ENCODE data around the gene PTPRD. TPM values are rescaled to one million over a fixed set of nuclear protein-coding genes. Genes with fewer than 3 reads are reported as not detected.

PTPRD gene
- total and polyA plus RNA-seq, 2 donors from 2014 or later, result 6.4 to 78.9 TPM

DNA sequence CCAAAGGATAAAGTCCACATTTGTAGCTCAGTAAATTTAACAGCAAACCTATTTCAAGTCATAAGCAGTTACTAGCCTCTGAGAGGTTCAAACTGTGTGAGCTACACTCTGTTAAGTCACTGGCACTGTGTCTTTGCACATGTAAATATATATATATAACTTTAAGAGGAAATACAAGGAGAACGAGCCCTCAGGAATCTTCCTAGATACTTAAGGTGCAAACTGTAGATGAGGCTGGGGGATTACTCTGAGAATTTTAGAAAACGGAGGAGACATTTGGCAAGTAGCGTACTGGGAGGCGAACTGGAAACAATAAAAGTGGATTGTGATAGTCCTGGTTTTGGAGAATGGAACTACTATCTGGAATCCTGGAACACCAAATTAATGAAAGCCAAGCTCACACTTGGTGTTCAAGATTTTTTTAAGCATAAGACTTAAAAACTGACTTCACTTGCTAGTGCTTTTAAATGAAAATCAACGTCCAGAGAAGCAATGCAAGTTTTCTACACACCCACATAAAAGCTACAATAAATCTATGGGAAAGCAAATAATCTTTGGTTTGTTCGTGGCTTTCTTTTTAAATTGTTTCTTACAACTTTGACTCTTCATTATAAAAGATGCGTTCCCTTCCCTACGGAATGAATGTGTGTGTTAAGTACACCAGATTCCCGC, 1756.3 kb downstream of the PTPRD start:
- Histone ChIP-seq H3K27me3 (ENCODE audit: control insufficient read depth, insufficient read depth, low read length) (no peaks in the 10 kb centered on the region), H3K36me3 (ENCODE audit: control insufficient read depth in 2 of 3, insufficient read depth in 3 of 3, low read length in 3 of 3) (no peaks in the 10 kb centered on the region), H3K9ac (ENCODE audit: low read length in 3 of 3) (peak overlapping the region; percentile 36 to 84 (median 43)), H3K4me3 (ENCODE audit: low read length in 3 of 3) (peak overlapping the region; percentile 58 to 89 (median 60)), H3K27ac (ENCODE audit: low read depth in 2 of 2, low read length in 2 of 2) (peak overlapping the region; percentile 26 to 33), H3K4me1 (ENCODE audit: control insufficient read depth in 2 of 3, insufficient read depth in 2 of 3, low read depth in 1 of 3, low read length in 3 of 3) (peaks cover 5 to 9% (median 6%) of the 10 kb centered on the region in 3 donors), H3K9me3 (ENCODE audit: control insufficient read depth in 2 of 3, insufficient read depth in 1 of 3, low read length in 3 of 3) (no peaks in the 10 kb centered on the region)
- DNase-seq (peak in 1 of 5 donors; percentile 42), FAIRE-seq (no peak)
- intact Hi-C loops (cut with DNase I), result no loop called here
- no peak for TF ChIP-seq CTCF (IDR thresholded peaks at IDR 0.05; ENCODE audit: borderline replicate concordance, extremely low read depth, insufficient read depth)

GRCh38 chr9:8855046-8855445, 1757.8 kb downstream of the PTPRD start:
- FAIRE-seq (peak; percentile 37), DNase-seq (peak in 2 of 5 donors; percentile 60 to 74)
- peaks cover 5 to 9% (median 6%) of the 10 kb centered on the region in 3 donors for H3K4me1 ChIP-seq (ENCODE audit: control insufficient read depth in 2 of 3, insufficient read depth in 2 of 3, low read depth in 1 of 3, low read length in 3 of 3)
- H3K9ac ChIP-seq (ENCODE audit: low read length in 3 of 3), result peak overlapping the region in 1 of 3 donors; percentile 16
- H3K36me3 ChIP-seq (ENCODE audit: control insufficient read depth in 2 of 3, insufficient read depth in 3 of 3, low read length in 3 of 3), result no peaks in the 10 kb centered on the region
- TF ChIP-seq CTCF (IDR thresholded peaks at IDR 0.05; ENCODE audit: borderline replicate concordance, extremely low read depth, insufficient read depth), result peak; percentile 18
- intact Hi-C loops (cut with DNase I), result no loop called here
- H3K27ac ChIP-seq (ENCODE audit: low read depth in 2 of 2, low read length in 2 of 2), result no peak overlapping the region
- H3K9me3 ChIP-seq (ENCODE audit: control insufficient read depth in 2 of 3, insufficient read depth in 1 of 3, low read length in 3 of 3), result no peaks in the 10 kb centered on the region
- peak overlapping the region; percentile 22 to 60 (median 40) for H3K4me3 ChIP-seq (ENCODE audit: low read length in 3 of 3)
- H3K27me3 ChIP-seq (ENCODE audit: control insufficient read depth, insufficient read depth, low read length), result no peaks in the 10 kb centered on the region

GRCh38 chr9:8852301-8852864, 1760.4 kb downstream of the PTPRD start:
- FAIRE-seq (no peak), DNase-seq (no peak)
- Histone ChIP-seq H3K9ac (ENCODE audit: low read length in 3 of 3) (no peak overlapping the region), H3K9me3 (ENCODE audit: control insufficient read depth in 2 of 3, insufficient read depth in 1 of 3, low read length in 3 of 3) (no peaks in the 10 kb centered on the region), H3K36me3 (ENCODE audit: control insufficient read depth in 2 of 3, insufficient read depth in 3 of 3, low read length in 3 of 3) (no peaks in the 10 kb centered on the region), H3K27me3 (ENCODE audit: control insufficient read depth, insufficient read depth, low read length) (no peaks in the 10 kb centered on the region), H3K4me3 (ENCODE audit: low read length in 3 of 3) (no peak overlapping the region), H3K27ac (ENCODE audit: low read depth in 2 of 2, low read length in 2 of 2) (no peak overlapping the region), H3K4me1 (ENCODE audit: control insufficient read depth in 2 of 3, insufficient read depth in 2 of 3, low read depth in 1 of 3, low read length in 3 of 3) (peaks cover 2 to 9% (median 5%) of the 10 kb centered on the region in 3 donors)
- no peak for TF ChIP-seq CTCF (IDR thresholded peaks at IDR 0.05; ENCODE audit: borderline replicate concordance, extremely low read depth, insufficient read depth)
- intact Hi-C loops (cut with DNase I), result no loop called here

Data from kidney (tissue), 14 donors.